GM23338 (cell line): ENCODE measurements around the gene CITED4. TPM values are rescaled to one million over a fixed set of nuclear protein-coding genes. Genes with fewer than 3 reads are reported as not detected.

Source experiments
- ATAC-seq: fragments of 200-7000 bp; cut with Tn5 transposase; 3 replicates; pipeline ENCODE4 v1.9.1; 2020
- DNase-seq: peaks from one replicate; pipeline ENCODE4 v3.0.0-alpha.2; 2015; ENCODE audit warnings: low spot score
- H2AFZ ChIP-seq: fragments of 200-600 bp; sonication (generic); 2 replicates; pipeline ENCODE4 v1.8.0; 2016; ENCODE audit warnings: antibody characterized with exemption, mild to moderate bottlenecking, moderate library complexity
- H3F3A ChIP-seq: fragments of 200-600 bp; sonication (generic); replicated peaks from 2 replicates; pipeline ENCODE4 v1.8.0; 2017; ENCODE audit warnings: antibody characterized with exemption, mixed run types, low read depth
- H3K27ac ChIP-seq: fragments of 200-600 bp; sonication (generic); 2 replicates; pipeline ENCODE4 v1.6.1; 2016; ENCODE audit warnings: low read depth
- H3K27me3 ChIP-seq: fragments of 200-600 bp; sonication (generic); 2 replicates; pipeline ENCODE4 v1.8.0; 2016; ENCODE audit warnings: mild to moderate bottlenecking, mixed run types, moderate library complexity; ENCODE audit not compliant: insufficient read depth
- H3K36me3 ChIP-seq: fragments of 200-600 bp; sonication (generic); 2 replicates; pipeline ENCODE4 v1.8.0; 2016; ENCODE audit warnings: mild to moderate bottlenecking; ENCODE audit not compliant: insufficient read depth
- H3K4me1 ChIP-seq: fragments of 200-600 bp; sonication (generic); 2 replicates; pipeline ENCODE4 v1.8.0; 2016; ENCODE audit warnings: mild to moderate bottlenecking, moderate library complexity; ENCODE audit not compliant: insufficient read depth
- H3K4me2 ChIP-seq: fragments of 200-600 bp; sonication (generic); 2 replicates; pipeline ENCODE4 v1.7.1; 2017; ENCODE audit warnings: mixed run types
- H3K4me3 ChIP-seq: fragments of 200-600 bp; sonication (generic); 2 replicates; pipeline ENCODE4 v1.6.1; 2016; ENCODE audit warnings: mixed run types
- H3K79me2 ChIP-seq: fragments of 200-600 bp; sonication (generic); replicated peaks from 2 replicates; pipeline ENCODE4 v1.8.0; 2017; ENCODE audit warnings: mild to moderate bottlenecking; ENCODE audit not compliant: insufficient read depth
- H3K9me2 ChIP-seq: fragments of 200-600 bp; sonication (generic); 2 replicates; pipeline ENCODE4 v1.8.0; 2017; ENCODE audit not compliant: insufficient read depth
- H4K20me1 ChIP-seq: fragments of 200-600 bp; sonication (generic); replicated peaks from 2 replicates; pipeline ENCODE4 v1.8.0; 2017; ENCODE audit warnings: mild to moderate bottlenecking; ENCODE audit not compliant: insufficient read depth
- H3K27ac Mint-ChIP-seq: 2 replicates; pipeline ENCODE4 v1.8.0; 2020; ENCODE audit warnings: inconsistent platforms, mild to moderate bottlenecking, moderate library complexity, mixed read lengths
- H3K27me3 Mint-ChIP-seq: 3 replicates; pipeline ENCODE4 v1.8.0; 2022; ENCODE audit warnings: low read depth, mild to moderate bottlenecking, moderate library complexity, mixed read lengths, inconsistent platforms; ENCODE audit not compliant: insufficient read depth, poor library complexity
- H3K36me3 Mint-ChIP-seq: 3 replicates; pipeline ENCODE4 v1.8.0; 2021; ENCODE audit warnings: low read depth, mild to moderate bottlenecking, inconsistent platforms, moderate library complexity, mixed read lengths
- H3K4me1 Mint-ChIP-seq: 3 replicates; pipeline ENCODE4 v1.8.0; 2020; ENCODE audit warnings: mild to moderate bottlenecking, inconsistent platforms, mixed read lengths
- H3K4me3 Mint-ChIP-seq: 3 replicates; pipeline ENCODE4 v1.8.0; 2021; ENCODE audit warnings: moderate library complexity, mild to moderate bottlenecking, inconsistent platforms, mixed read lengths
- H3K9me3 Mint-ChIP-seq: 3 replicates; pipeline ENCODE4 v1.8.0; 2020; ENCODE audit warnings: moderate library complexity, mild to moderate bottlenecking, inconsistent platforms, mixed read lengths
- CREB1 ChIP-seq: fragments of 250-450 bp; sonication (Bioruptor Pico); IDR thresholded peaks from 2 replicates; pipeline ENCODE4 v1.5.0; 2020; ENCODE audit warnings: low read depth, mild to moderate bottlenecking, moderate library complexity
- CTCF ChIP-seq, 2 experiments: fragments of 200-600 bp in 1 of 2; sonication (generic) in 1 of 2; conservative IDR thresholded peaks; 2 replicates each; pipeline versions ENCODE4 v1.5.1 to v1.6.1; 2016 to 2017; ENCODE audit warnings: antibody characterized with exemption in 2 of 2, low read depth in 2 of 2, mild to moderate bottlenecking in 2 of 2, moderate library complexity in 1 of 2
- ETS1 ChIP-seq: IDR thresholded peaks from 2 replicates; pipeline ENCODE4 v1.6.1; 2016; ENCODE audit warnings: antibody characterized with exemption
- EZH2 ChIP-seq: fragments of 200-600 bp; sonication (generic); IDR thresholded peaks from one replicate; pipeline ENCODE4 v1.8.0; 2017; ENCODE audit warnings: antibody characterized with exemption, mild to moderate bottlenecking, low read depth; ENCODE audit not compliant: unreplicated experiment
- EZH2phosphoT487 ChIP-seq: fragments of 200-600 bp; sonication (generic); IDR thresholded peaks from one replicate; pipeline ENCODE4 v1.8.1; 2018; ENCODE audit warnings: antibody characterized with exemption; ENCODE audit not compliant: unreplicated experiment
- JUNB ChIP-seq: IDR thresholded peaks from one replicate; pipeline ENCODE4 v1.6.1; 2016; ENCODE audit warnings: antibody characterized with exemption; ENCODE audit not compliant: unreplicated experiment
- NANOG ChIP-seq: IDR thresholded peaks from 2 replicates; pipeline ENCODE4 v1.6.1; 2016; ENCODE audit warnings: antibody characterized with exemption, borderline replicate concordance
- POLR2AphosphoS5 ChIP-seq: IDR thresholded peaks from 2 replicates; pipeline ENCODE4 v1.6.1; 2016; ENCODE audit warnings: antibody characterized with exemption, low read depth
- REST ChIP-seq: IDR thresholded peaks from one replicate; pipeline ENCODE4 v1.6.1; 2018; ENCODE audit warnings: antibody characterized with exemption; ENCODE audit not compliant: unreplicated experiment
- STAT1 ChIP-seq: IDR thresholded peaks from one replicate; pipeline ENCODE4 v1.6.1; 2016; ENCODE audit warnings: antibody characterized with exemption; ENCODE audit not compliant: unreplicated experiment
- ZNF114 ChIP-seq: fragments of 250-450 bp; sonication (Bioruptor Pico); IDR thresholded peaks from 2 replicates; pipeline ENCODE4 v1.5.0; 2020; ENCODE audit warnings: mild to moderate bottlenecking, moderate library complexity
- ZNF331 ChIP-seq: fragments of 250-450 bp; sonication (Bioruptor Pico); IDR thresholded peaks from 2 replicates; pipeline ENCODE4 v1.5.0; 2020; ENCODE audit warnings: low read depth, mild to moderate bottlenecking, moderate library complexity
- ZNF462 ChIP-seq: fragments of 250-450 bp; sonication (Bioruptor Pico); IDR thresholded peaks from 2 replicates; pipeline ENCODE4 v1.5.0; 2020; ENCODE audit warnings: mild to moderate bottlenecking, moderate library complexity
- polyA plus RNA-seq: library from polyadenylated mRNA; unstranded; fragments of >200 nt; fragmentation: Nextera tagmentation; extraction: Ambion mirVana; gene quantifications from 2 replicates; pipeline ENCODE4 v1.2.1, GENCODE V29; 2016
- total RNA-seq: library from RNA; depleted of rRNA; stranded (reverse); fragments of >200 nt; shearing (Covaris generic); gene quantifications from 2 replicates; pipeline ENCODE4 v1.2.3, GENCODE V29; 2014

CITED4 gene
- total and polyA plus RNA-seq, 2 experiments from 2014 or later = 2.9 to 18.7 TPM

- peaks cover 18% of the 10 kb centered on the region for H3K27me3 Mint-ChIP-seq
- Histone ChIP-seq H2AFZ (peak overlapping the region; percentile 69; the same call in 1 of the 2 replicates), H3K9me2 (0 out of 2 replicates have a peak, but pooled peaks cover 4% of the 10 kb centered on the region), H3K4me3 (no peak overlapping the region), H3K79me2 (no peaks in the 10 kb centered on the region), H3K36me3 (no peaks in the 10 kb centered on the region), H3K27me3 (peaks cover 18% of the 10 kb centered on the region), H3K4me2 (no peak overlapping the region), H3F3A (no peaks in the 10 kb centered on the region), H3K27ac (no peak overlapping the region), H4K20me1 (no peaks in the 10 kb centered on the region), H3K4me1 (peaks cover 4% of the 10 kb centered on the region; the same call in 1 of the 2 replicates)
- 0 out of 3 replicates have a peak, but pooled peaks cover 5% of the 10 kb centered on the region for H3K36me3 Mint-ChIP-seq
- no peak overlapping the region for H3K27ac Mint-ChIP-seq
- TF ChIP-seq REST (no peak), EZH2 (no peak), ZNF462 (CRISPR knock-in tag) (no peak), EZH2phosphoT487 (no peak), JUNB (no peak), CREB1 (CRISPR knock-in tag) (no peak), ZNF114 (CRISPR knock-in tag) (no peak), NANOG (no peak), POLR2AphosphoS5 (no peak), CTCF (conservative IDR thresholded peaks at IDR 0.05; ENCODE audit: low read depth in 2 of 2) (no peak), ZNF331 (CRISPR knock-in tag) (no peak), STAT1 (no peak), ETS1 (no peak)
- peaks cover 10% of the 10 kb centered on the region for H3K4me1 Mint-ChIP-seq
- no peak overlapping the region for H3K4me3 Mint-ChIP-seq
- peaks cover 12% of the 10 kb centered on the region; the same call in 2 of the 3 replicates for H3K9me3 Mint-ChIP-seq
- DNase-seq = no peak
- no peak for ATAC-seq
These were observed 17.5 kb upstream of the CITED4 start for GRCh38 chr1:40879482-40880175.
